ENCODE results near the gene PPP1R11. TPM values are rescaled to one million over a fixed set of nuclear protein-coding genes. Genes with fewer than 3 reads are reported as not detected.

Gene PPP1R11
- total RNA-seq, 1 experiment from 2014 or later = 23.8 TPM

- peaks cover 23 to 29% of the 10 kb centered on the region in 2 experiments for H3K4me1 Mint-ChIP-seq
- no peak overlapping the region for H4K91ac ChIP-seq (ENCODE audit: insufficient read length, low read depth, low read length)
- no peak overlapping the region for H2BK20ac ChIP-seq (ENCODE audit: low read depth, low read length, poor library complexity, severe bottlenecking)
- no peak overlapping the region for H3K27ac Mint-ChIP-seq
- no peak overlapping the region for H3K27ac ChIP-seq (ENCODE audit: insufficient read length, low read depth, low read length)
- H3K18ac ChIP-seq (ENCODE audit: insufficient read length, low read depth, low read length) = no peak overlapping the region
- H3K23ac ChIP-seq (ENCODE audit: insufficient read length, low read depth, low read length) = no peak overlapping the region
- H2BK5ac ChIP-seq (ENCODE audit: insufficient read length, low read length) = no peak overlapping the region
- H2BK120ac ChIP-seq (ENCODE audit: low read depth, low read length, poor library complexity, severe bottlenecking) = no peak overlapping the region
- H2BK15ac ChIP-seq (ENCODE audit: low read depth, low read length) = no peak overlapping the region
- no peaks in the 10 kb centered on the region for H3K27me3 ChIP-seq (ENCODE audit: insufficient read depth, low read length)
- peaks cover 1 to 10% (median 10%) of the 10 kb centered on the region in 3 experiments; a peak in 6 of 7 replicates for H3K36me3 Mint-ChIP-seq (ENCODE audit: insufficient read depth in 1 of 3, low read depth in 3 of 3)
- no peak for TF ChIP-seq CTCF (conservative IDR thresholded peaks at IDR 0.05)
- no peak overlapping the region for H3K4me2 ChIP-seq (ENCODE audit: insufficient read depth, insufficient read length, low read length)
- H3K9ac ChIP-seq (ENCODE audit: extremely low read depth, insufficient read length, low read length) = no peak overlapping the region
- no peak overlapping the region for H4K5ac ChIP-seq (ENCODE audit: insufficient read length, low read depth, low read length)
- H4K8ac ChIP-seq (replicated peaks; ENCODE audit: insufficient read length, low read depth, low read length) = no peak overlapping the region
- no peaks in the 10 kb centered on the region for H3K79me1 ChIP-seq (ENCODE audit: insufficient read depth, low read depth, low read length, poor library complexity, severe bottlenecking)
- no peak overlapping the region for H3K14ac ChIP-seq (ENCODE audit: insufficient read depth, low read length)
- no peak overlapping the region for H2AK5ac ChIP-seq (ENCODE audit: insufficient read length, low read length)
- no peak overlapping the region for H3K4ac ChIP-seq (ENCODE audit: low read depth, low read length)
- H3K4me1 ChIP-seq (ENCODE audit: insufficient read depth, low read length) = 0 out of 2 replicates have a peak, but pooled peaks cover 4% of the 10 kb centered on the region
- no peak overlapping the region for H3K56ac ChIP-seq (ENCODE audit: insufficient read length, low read depth, low read length)
- H3K9me3 Mint-ChIP-seq = no peaks in the 10 kb centered on the region; a peak in 1 of 5 replicates
- WGBS (ENCODE audit: extremely low coverage, insufficient read length, low lambda C conversion rate) = no CpG with 5 or more reads among the region's 2 CpGs
- H3T11ph ChIP-seq (ENCODE audit: low read length) = no peak overlapping the region
- no peaks in the 10 kb centered on the region for H4K20me1 ChIP-seq (ENCODE audit: control insufficient read depth, insufficient read depth, insufficient read length)
- no peaks in the 10 kb centered on the region for H3K9me3 ChIP-seq (ENCODE audit: control insufficient read depth, low read depth, low read length)
- peaks cover 3% of the 10 kb centered on the region; the same call in 1 of the 2 replicates for H3K27me3 Mint-ChIP-seq (ENCODE audit: low read depth)
- no peaks in the 10 kb centered on the region for H3K79me2 ChIP-seq (ENCODE audit: insufficient read depth, low read length)
- H2BK12ac ChIP-seq (ENCODE audit: insufficient read length, low read depth, low read length) = no peak overlapping the region
- DNase-seq = no peak
- no peak overlapping the region for H2AFZ ChIP-seq (ENCODE audit: low read length)
- H3K23me2 ChIP-seq (ENCODE audit: insufficient read length, low read depth, low read length, poor library complexity, severe bottlenecking) = peaks cover 26% of the 10 kb centered on the region
- peak overlapping the region in 1 of 2 experiments; percentile 15; a peak in 1 of 5 replicates for H3K4me3 Mint-ChIP-seq
Observed at GRCh38 chr6:30063315-30063714, 3.7 kb upstream of the PPP1R11 start.
